Left forelimb (tissue), 1 donor: ENCODE measurements around the gene P2RX2.

Source experiments
- DNase-seq: peaks from one replicate; pipeline ENCODE4 v3.0.0-alpha.2; 2018; ENCODE audit warnings: low spot score

The P2RX2 gene

DNA sequence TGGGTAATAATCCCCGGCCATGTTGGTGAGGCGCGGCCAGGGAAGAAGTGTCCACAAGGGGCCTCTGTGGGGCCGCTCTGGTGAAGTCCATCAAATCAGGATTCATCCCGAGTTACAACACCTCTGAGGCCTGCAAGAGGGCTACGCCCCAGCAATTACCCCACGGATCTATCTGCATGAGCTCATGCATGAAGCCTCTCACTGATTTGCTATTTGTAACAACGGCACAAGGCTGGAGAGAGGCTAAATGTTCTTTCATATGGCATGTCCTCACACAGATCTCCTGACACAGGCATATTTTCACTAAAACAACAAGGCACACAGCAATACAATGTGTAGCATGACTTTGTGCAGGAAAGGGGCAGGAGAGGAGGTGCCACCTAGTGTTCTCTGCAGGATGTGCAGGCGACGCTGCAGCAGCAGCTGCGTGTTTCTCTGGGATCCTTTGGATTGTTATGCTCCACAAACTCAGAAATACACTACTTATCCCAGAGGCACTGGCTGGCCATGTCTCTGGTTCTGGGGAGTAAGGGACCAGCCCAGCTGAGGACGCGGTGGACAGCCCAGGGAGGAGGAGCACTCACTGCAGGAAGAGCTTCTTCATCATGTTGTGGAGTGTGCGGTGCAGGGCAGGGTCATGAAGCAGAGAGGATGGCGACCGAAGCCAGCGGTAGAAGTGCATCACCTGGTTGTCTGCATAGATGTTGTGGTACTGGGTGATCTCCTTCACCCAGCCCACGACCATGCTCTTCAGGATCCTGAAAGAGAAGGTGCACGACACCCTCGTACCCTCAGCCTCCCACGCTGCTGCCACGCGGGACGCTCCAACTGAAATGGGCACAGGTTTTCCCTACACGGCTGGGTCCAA is 20.2 kb downstream of the P2RX2 start:
- DNase-seq, result no peak

DNA sequence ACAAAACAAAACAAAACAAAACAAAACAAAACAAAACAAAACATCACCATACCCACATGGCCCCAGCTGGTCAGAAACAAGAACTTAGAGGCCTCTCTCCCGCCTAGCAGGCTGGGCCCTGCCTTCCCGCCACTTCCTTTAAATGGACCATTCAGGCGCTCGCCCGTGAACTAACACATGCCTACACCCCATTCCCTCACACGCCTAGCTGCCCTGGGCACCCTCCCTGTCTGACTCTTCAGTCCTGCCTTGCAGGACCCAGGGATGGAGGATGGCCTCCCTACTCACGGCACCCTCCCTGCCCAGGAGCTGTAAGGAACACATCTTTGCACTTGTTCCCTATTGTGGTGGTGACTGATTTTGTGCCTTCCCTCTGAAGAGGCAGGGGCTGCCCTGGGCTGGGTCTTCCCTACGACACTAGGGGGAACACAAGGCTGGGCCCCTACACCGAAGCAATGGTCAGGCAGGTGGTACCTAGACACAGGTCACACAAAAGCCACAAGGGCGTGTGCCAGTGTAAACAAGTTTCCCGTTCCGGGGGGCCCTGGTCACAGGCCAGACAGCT is 21.5 kb downstream of the P2RX2 start:
- no peak for DNase-seq

DNA sequence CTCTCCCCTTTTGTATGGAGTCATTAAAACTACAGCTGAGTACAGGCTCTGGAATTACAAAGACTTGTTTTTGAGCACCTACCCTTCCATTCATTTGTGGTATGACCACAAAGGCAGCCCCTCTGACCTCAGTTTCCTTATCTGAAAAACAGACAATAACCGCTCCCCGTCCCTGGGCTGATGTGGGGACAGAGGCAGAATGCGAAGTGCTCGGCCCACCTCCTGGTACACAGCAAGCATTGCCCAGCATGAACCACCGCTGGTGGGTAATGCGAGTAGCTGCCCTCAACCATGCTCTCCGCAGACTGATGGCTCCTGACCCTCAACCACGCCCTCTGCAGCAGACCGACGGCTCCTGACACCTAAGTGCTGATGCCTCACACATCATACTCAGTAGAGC is 22.4 kb downstream of the P2RX2 start:
- no peak for DNase-seq

DNA sequence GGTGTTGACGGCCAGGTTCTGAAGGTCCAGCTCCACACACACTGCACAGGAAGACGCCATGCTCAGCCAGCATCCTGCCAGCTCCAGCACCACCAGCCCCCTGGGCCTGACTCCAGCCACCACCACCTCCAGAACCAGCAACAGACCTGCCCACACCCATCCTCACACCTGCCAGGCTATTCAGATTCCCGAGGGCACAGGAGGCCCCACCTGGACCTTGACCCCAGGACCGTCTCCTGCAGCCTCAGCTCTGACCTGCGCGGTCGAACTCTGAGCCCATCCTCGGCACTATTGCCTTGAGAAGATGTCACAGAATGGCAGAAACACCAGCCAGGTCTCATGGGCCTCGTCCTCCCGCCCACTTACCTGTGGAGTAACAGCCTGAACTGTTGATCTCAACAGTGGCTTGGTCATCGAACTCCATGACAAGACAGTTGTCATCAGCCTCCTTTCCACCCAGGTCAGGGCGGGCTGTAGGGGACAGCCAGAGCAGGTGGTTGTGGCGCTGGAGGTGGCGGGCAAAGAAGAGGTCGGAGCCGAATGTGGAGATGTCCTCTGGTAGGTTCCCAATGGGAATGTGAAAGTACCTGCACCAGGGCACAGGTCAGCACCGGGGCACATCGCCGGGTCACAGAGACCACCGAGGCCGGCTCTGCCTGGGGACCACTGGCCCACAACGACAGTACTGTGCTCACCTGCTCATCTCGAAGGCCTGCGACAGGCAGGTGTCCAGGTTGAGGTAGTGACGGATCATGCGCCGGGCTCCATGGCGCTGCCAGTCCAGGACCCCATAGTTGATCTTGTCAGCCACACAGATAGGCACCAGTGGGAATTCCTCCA is 23.5 kb downstream of the P2RX2 start:
- no peak for DNase-seq

DNA sequence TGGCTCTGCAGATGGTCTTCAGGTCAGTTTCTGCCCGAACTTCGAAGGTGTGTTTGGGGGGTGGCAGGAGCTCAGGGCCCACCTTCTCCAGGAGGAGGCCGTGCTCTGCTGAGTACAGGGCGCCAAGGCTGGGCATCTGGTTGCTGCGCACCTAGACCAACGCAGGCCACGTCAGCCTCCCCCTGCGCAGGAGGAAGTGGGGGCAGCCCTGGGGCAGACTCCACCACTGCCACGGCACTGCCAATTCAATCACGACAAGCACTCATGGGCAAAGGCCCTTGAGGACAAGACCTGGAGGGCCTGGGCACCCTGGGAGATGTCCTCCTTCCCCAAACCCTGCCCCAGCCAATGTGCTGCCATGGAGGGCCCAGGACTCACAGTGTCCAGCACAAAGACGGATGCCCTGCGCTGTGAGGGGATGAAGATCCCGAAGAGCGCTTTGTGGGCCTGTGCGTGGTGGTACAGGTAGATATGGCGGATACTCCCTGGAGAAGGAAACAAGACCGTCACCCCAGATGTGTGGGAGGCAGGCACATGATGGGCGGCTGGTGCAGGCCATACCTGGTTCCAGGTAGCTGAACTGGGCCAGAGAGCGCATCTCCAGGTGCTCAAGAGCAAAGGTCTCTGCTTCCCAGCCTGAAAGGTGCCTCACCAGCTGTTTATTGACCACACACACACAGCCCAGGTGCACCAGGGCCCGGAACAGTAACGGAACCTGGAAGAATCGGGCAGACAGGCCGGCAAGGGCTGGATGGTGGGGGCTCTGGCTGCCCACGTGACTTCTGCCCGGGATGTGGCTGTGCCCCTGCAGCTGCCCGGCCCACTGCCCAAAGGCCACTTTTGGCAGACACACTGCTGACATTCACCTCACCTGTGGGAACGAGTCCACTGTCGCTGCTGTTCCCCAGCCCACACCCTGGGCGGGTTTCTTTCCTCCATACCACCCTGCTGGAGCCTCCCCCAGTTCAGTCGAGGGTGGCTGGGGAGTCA is 24.6 kb downstream of the P2RX2 start:
- no peak for DNase-seq

DNA sequence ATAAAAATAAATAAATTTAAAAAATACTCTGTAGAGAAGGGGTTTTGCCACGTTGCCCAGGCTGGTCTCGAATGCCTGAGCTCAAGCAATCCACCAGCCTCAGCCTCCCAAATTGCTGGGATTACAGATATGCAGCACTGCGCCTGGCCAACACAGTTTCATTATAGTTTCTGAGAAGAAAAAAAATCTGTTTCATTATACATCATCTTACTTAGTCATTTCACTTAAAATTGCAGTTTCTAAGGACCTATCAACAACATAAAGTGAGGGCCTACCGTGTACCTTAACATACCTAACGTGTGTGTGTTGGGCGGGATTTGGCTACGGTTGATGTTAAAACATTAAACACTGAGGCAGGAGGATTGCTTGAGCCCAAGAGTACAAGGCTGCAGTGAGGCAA is 28.3 kb downstream of the P2RX2 start:
- DNase-seq, result no peak

DNA sequence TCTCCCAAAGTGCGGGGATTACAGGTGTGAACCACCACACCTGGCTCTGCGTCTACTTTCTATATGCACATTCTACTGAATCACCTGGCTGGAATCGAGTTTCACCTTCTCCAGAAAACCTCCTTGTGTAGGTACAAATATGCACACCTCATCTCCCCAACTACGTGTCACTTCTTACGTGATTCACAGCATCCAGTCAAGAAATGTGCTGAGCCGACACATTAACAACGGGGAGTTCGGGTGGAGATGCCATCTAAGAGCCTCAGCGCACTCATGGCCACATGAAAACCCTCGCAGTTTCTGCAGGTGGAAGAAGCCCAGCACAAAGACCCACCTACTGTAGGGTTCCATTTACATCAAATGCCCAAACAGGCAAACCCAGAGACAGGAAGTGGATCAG is 29.3 kb downstream of the P2RX2 start:
- no peak for DNase-seq

DNA sequence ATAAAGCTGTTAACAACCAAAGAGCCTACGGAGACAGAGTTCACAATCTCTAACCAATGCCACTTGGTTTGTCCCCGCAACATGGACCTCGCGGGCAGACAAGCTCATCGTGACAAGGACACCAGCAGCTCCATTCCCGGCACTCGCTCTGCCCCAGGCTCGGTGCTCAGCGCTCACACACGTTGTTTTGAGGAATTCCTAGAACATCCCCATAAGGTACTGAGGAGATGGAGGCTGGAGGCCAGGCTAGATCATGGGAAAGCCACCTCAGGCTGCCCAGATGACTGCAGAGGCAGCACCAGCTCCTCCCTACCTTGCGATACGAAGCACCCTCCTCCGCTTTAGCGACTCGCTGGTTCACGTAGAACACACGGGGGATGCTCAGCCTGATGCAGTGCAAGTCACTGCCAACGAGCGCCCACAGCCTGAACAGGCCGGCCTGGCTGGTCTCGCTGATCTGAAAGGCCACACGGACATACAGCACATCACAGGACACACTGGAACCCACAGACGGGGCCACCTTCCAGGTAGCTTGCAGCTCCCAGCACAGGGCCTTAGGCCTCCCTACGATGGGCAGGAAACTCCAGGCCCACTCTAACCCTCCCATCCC is 30.1 kb downstream of the P2RX2 start:
- DNase-seq, result no peak

DNA sequence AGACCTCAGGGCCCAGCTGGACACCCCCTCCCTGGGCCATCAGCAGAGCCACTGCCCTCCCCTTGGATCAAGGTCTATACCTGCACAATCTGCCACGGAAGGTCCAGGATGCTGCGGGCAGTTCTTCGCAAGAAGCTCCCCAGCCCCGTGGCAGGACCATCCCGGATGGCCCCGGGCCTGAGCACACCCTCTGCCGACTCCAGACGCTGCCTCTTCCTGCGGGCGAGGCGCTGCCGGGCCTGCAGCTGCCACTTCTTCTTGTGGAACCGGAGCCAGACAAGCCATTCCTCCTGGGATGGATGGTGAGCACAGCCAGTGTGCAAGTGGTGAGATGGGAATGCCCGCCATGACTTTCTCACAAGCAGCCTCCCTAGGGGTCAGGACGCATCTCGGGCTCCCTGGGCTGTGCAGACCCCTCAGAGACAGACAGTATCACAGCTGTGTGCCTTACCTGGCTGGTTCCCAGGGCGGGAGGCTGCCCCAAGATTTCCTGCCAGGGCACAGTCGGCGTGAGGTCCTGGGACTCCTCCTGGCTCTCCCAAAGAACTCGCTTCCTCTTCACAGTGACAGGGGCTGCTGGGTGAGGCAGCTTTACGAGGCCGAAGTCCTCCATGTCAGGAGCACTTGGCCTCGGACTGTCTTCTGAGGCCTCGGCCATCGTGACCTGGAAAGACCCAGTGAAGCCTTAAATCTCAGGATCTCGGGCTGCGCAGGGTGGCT is 30.8 kb downstream of the P2RX2 start:
- no peak for DNase-seq

DNA sequence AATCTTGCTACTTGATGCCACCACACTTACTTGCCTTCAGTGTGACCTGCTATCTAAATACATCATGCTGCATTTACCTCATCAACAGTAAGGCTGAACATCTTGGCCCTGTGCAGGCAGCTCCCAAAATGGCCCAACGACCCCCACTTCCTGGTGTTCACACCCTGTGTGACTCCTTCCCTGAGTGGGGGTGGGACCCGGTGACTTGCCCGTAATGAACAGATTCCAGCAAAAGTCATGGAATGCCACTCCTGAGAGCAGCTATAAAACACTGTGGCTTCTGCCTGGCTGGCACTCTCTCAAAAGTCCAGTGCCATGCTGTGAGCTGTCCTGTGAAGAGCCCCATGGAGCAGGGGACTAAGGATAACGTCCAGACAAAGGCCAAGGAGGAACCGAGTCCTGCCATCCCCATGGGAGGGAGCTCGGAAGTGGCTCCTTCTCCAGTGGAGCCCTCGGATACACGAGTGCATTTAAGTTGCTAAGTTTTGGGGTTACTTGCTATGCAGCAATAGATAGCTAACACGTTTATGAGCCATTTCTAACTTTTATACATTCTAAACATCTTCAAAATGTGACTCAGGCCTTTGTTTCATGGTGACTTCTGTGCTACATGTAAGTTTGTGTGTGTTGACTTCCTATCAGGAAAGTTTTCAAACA is 33.0 kb downstream of the P2RX2 start:
- DNase-seq, result no peak

DNA sequence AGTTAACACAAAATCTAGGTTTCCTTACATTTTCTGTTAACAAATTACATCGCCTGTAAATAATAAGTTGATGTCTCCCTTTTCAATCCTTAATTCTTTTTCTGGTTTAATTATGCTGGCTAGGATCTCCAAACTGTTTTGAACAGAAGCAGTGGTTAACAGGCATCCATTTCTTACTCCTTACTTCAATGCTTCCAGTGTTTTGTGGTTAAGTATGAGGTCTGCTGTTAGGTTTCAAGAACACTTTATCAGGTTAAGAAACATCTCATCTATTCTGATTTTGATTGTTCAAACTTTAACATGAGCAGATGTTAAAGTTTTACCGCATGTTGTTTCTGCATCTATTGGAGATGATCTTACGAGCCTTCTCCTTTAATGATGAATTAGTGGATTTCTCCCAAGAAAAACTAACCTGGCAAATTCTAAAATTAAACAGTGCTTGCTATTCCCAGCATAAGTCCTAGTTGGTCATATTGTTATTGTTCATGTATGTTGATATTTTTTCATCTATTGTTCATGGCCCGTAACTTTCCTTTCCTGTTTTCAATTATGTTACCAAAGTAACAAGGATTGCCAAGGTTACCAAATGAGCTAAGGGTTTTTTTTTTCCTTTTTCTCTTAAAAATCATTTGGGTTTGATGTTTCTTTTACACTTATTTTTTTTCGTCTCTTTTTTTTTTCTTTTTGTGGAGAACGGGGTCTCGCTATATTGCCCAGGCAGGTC is 35.2 kb downstream of the P2RX2 start:
- no peak for DNase-seq

DNA sequence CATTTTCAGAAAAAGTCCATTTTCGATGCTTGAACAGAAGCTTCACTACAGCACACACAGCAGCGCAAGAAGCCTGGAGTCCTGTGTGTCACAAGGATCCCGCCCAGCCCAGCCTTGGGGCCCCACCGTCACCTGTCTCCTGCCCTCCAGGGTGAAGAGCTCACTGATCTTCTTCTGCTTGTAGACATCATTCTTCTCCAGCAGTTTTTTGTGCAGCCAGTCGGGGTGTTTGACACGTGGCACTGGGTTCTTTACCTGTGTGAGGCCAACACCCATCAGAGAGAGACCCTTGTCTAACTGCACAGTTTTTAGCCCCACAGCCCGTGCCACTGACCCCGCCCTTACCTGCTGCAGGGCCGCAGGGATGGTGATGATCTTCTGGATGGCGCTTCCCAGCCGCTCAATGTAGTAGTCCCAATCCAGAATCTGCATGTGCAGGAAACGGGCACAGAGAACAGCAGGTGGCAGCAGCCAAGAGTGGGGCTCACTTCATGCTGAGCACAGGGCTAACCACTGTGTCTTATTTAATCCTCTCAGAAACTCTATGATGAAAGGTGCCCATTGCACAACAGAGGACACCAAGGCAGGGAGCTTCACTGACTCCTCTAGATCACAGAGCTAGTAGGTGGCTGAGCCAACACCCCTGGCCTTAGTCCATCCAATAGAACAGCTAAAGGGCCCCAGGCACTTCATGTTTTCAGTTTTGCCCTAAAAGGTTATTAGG is 38.6 kb downstream of the P2RX2 start:
- DNase-seq, result no peak

DNA sequence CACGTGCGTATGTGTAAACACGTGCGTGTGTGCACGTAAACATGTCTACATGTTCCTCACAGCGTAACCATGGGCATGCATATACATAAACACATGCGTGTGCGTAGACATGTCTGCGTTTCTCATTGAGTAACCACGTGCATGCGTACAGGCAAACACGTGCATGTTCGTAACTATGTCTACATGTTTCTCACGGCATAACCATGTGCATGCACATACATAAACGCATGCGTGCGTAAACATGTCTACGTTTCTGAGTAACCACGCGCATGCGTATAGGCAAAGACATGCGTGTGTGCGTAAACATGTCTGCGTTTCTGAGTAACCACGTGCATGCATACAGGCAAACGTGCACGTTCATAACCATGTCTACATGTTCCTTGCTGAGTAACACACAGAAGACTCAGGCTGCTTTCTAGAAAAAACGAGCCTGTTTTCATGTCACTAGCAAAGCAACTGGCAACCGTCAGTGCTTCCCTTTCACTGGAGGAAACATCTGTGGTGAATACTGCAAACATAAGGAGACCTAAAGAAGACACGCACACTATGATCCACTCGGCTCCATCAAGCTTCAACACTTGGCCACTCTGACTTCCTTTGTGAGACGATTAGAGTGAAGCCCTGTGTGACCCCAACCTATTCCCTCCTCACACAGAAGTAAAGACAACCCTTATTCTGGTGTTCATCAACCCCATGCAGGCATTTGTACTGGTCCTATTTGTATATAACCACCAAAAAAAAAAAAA is 39.7 kb downstream of the P2RX2 start:
- DNase-seq, result no peak

DNA sequence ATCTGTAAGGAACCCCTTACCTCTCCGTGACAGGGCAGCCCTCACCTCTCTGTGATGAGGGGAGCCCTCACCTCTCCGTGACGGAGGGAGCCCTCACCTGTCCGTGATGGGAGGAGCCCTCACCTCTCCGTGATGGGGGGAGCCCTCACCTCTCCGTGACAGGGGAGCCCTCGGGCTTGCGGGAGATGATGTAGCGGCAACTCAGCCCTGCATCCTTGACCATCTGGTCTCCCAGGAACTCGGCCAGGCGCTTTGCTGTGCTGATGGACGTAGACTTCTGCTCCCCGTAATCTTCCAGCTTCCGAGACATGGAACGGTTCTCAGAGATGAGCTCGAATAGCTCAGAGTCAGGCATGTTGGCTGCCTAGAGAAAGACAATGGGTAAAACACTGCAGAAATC is 40.6 kb downstream of the P2RX2 start:
- no peak for DNase-seq

DNA sequence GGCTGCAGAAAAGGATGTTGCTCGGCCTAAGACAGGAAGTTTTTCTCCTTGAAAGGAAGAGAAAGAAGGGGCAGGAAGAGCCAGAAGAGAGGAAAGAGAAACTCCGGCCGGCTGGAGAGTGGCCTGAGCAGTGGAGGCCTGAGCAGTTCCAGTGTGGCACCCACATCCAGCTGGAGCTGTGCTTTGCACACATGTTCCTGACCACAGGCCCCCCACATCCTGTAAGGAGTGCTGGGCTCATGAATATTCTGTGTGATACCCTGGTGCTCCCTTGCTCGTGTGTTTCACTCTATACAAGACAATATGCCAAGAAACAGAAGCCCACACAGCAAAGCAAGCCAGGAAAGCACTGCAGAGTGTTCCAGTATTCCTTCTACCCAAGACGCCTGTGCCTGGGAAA is 41.5 kb downstream of the P2RX2 start:
- no peak for DNase-seq

DNA sequence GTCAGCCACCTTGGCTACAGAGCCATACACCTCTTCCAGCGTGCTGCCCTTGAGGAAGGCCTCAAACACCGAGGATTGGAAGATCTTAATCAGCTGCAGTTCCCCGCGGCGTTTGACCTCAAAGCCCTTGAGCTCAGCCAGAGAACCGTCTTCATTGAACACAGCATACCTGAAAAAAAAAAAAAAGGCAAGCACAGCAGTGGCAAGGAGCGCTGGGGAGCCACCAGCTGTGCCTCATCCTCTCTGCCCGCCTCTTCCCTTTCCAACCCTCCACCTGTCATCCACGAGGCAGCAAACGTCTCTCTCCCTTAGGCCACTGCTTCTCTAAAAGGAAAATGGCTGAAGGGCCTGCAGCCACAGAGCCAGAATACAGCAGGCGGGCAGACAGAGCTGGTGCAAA is 42.4 kb downstream of the P2RX2 start:
- DNase-seq, result no peak

DNA sequence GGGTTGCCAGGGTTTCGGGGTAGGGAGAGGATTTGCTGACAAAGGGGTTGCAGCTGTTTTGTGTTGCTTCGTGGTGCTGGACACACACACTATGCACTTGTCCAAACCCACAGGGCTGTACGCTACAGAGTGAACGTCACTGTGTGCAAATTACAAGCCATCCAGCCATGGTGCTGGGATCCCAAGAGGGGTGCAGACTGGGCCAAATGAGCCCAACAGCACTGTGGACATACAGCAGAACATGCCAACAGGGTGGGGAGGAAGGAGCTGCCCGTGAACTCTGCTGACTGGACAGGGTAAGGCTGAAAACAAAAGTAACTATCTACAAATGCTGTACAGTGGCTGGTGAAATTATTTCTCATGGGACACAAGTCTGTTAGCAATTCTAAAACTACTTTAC is 43.4 kb downstream of the P2RX2 start:
- DNase-seq, result no peak
